Upper lobe of left lung (tissue), 4 donors: Measurements from ENCODE around the gene PTPRK.

Experiments
- EP300 ChIP-seq, 4 donors: sonication (generic); formaldehyde crosslinking; IDR thresholded peaks; one replicate each; pipeline ENCODE4 v1.5.1; 2017; ENCODE audit warnings: antibody characterized with exemption in 4 of 4, control low read depth in 2 of 4
- POLR2A ChIP-seq, 4 donors: fragments of 450-650 bp; IDR thresholded peaks; one replicate each; pipeline ENCODE4 v1.5.1; 2016 to 2017; ENCODE audit warnings: antibody characterized with exemption in 4 of 4, mild to moderate bottlenecking in 2 of 4
- POLR2AphosphoS5 ChIP-seq, 2 donors: sonication (generic); formaldehyde crosslinking; IDR thresholded peaks; one replicate each; pipeline ENCODE4 v1.5.1; 2017; ENCODE audit warnings: antibody characterized with exemption in 2 of 2
- TF ChIP-seq, protein P1 (sequence below), 6 experiments: fragments of 450-650 bp in 4 of 6; fragments of 200-600 bp in 2 of 6; sonication (generic) in 2 of 6; IDR thresholded peaks; one replicate each; pipeline ENCODE4 v1.5.1; 2016 to 2019; ENCODE audit warnings: antibody characterized with exemption in 6 of 6

GRCh38 chr6:127937747-127938146 lies 582.7 kb downstream of the PTPRK start:
- TF ChIP-seq POLR2A (IDR thresholded peaks at IDR 0.05) (no peak), POLR2AphosphoS5 (IDR thresholded peaks at IDR 0.05) (no peak), EP300 (IDR thresholded peaks at IDR 0.05) (no peak)
- TF ChIP-seq, protein P1, sequence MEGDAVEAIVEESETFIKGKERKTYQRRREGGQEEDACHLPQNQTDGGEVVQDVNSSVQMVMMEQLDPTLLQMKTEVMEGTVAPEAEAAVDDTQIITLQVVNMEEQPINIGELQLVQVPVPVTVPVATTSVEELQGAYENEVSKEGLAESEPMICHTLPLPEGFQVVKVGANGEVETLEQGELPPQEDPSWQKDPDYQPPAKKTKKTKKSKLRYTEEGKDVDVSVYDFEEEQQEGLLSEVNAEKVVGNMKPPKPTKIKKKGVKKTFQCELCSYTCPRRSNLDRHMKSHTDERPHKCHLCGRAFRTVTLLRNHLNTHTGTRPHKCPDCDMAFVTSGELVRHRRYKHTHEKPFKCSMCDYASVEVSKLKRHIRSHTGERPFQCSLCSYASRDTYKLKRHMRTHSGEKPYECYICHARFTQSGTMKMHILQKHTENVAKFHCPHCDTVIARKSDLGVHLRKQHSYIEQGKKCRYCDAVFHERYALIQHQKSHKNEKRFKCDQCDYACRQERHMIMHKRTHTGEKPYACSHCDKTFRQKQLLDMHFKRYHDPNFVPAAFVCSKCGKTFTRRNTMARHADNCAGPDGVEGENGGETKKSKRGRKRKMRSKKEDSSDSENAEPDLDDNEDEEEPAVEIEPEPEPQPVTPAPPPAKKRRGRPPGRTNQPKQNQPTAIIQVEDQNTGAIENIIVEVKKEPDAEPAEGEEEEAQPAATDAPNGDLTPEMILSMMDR (IDR thresholded peaks at IDR 0.05): no peak
